Neuronal stem cell (in vitro differentiated cells): ENCODE results near the gene ARHGEF16.

ENCODE experiments used
- DNase-seq: peaks from one replicate; pipeline ENCODE4 v3.0.0-alpha.2; 2013; ENCODE audit warnings: low spot score
- H2AFZ ChIP-seq: one replicate; pipeline ENCODE4 v1.6.1; 2013; ENCODE audit warnings: mild to moderate bottlenecking, low read length, inconsistent platforms
- H2AK5ac ChIP-seq: 2 replicates; pipeline ENCODE4 v1.6.1; 2013; ENCODE audit warnings: low read depth, mild to moderate bottlenecking, inconsistent platforms, low read length, moderate library complexity, mixed read lengths
- H2BK120ac ChIP-seq: 2 replicates; pipeline ENCODE4 v1.6.1; 2013; ENCODE audit warnings: low read depth, mild to moderate bottlenecking, inconsistent platforms, low read length, moderate library complexity, mixed read lengths
- H2BK12ac ChIP-seq: one replicate; pipeline ENCODE4 v1.6.1; 2013; ENCODE audit warnings: low read length, inconsistent platforms
- H2BK15ac ChIP-seq: 2 replicates; pipeline ENCODE4 v1.6.1; 2013; ENCODE audit warnings: mild to moderate bottlenecking, low read length, inconsistent platforms, mixed read lengths
- H2BK5ac ChIP-seq: one replicate; pipeline ENCODE4 v1.6.1; 2013; ENCODE audit warnings: inconsistent platforms, mild to moderate bottlenecking, low read length, moderate library complexity
- H3K14ac ChIP-seq: one replicate; pipeline ENCODE4 v1.6.1; 2013; ENCODE audit warnings: low read length, inconsistent platforms
- H3K18ac ChIP-seq: 2 replicates; pipeline ENCODE4 v1.6.1; 2013; ENCODE audit warnings: low read length, inconsistent platforms
- H3K23ac ChIP-seq: 2 replicates; pipeline ENCODE4 v1.6.1; 2013; ENCODE audit warnings: low read depth, mild to moderate bottlenecking, mixed read lengths, low read length, inconsistent platforms; ENCODE audit not compliant: poor library complexity
- H3K27ac ChIP-seq: replicated peaks from 3 replicates; pipeline ENCODE4 v1.5.1; 2013; ENCODE audit warnings: low read length, inconsistent platforms
- H3K27me3 ChIP-seq, 3 experiments: 2 replicates each; pipeline ENCODE4 v1.6.1; 2013; ENCODE audit warnings: low read length in 3 of 3, mild to moderate bottlenecking in 2 of 3, inconsistent platforms in 1 of 3, low read depth in 1 of 3, mixed read lengths in 1 of 3, moderate library complexity in 1 of 3; ENCODE audit not compliant: control insufficient read depth in 3 of 3, insufficient read depth in 3 of 3
- H3K36me3 ChIP-seq, 2 donors: replicated peaks in 1 of 2; 2 replicates each; pipeline ENCODE4 v1.6.1; 2013; ENCODE audit warnings: low read length in 2 of 2; ENCODE audit not compliant: control insufficient read depth in 2 of 2, insufficient read depth in 2 of 2
- H3K4ac ChIP-seq: 2 replicates; pipeline ENCODE4 v1.6.1; 2013; ENCODE audit warnings: inconsistent platforms, mild to moderate bottlenecking, low read length, moderate library complexity
- H3K4me1 ChIP-seq, 2 donors: 1 replicate in 1 of 2; 2 replicates in 1 of 2; pipeline ENCODE4 v1.6.1; 2013; ENCODE audit warnings: low read length in 2 of 2, low read depth in 1 of 2; ENCODE audit not compliant: control insufficient read depth in 2 of 2, insufficient read depth in 1 of 2
- H3K4me2 ChIP-seq: one replicate; pipeline ENCODE4 v1.6.1; 2013; ENCODE audit warnings: mild to moderate bottlenecking, low read length, inconsistent platforms; ENCODE audit not compliant: insufficient read depth, poor library complexity, severe bottlenecking
- H3K4me3 ChIP-seq, 2 donors: 2 replicates each; pipeline ENCODE4 v1.5.1; 2013; ENCODE audit warnings: low read length in 2 of 2, mild to moderate bottlenecking in 2 of 2, inconsistent platforms in 1 of 2, moderate library complexity in 1 of 2
- H3K79me1 ChIP-seq: one replicate; pipeline ENCODE4 v1.6.1; 2013; ENCODE audit warnings: low read depth, mild to moderate bottlenecking, inconsistent platforms, low read length, moderate library complexity
- H3K9ac ChIP-seq: one replicate; pipeline ENCODE4 v1.6.1; 2013; ENCODE audit warnings: mild to moderate bottlenecking, low read depth, low read length, inconsistent platforms; ENCODE audit not compliant: poor library complexity
- H3K9me3 ChIP-seq, 2 donors: replicated peaks in 1 of 2; 2 replicates each; pipeline versions ENCODE3 to v1.6.1; 2013; ENCODE audit warnings: low read length in 2 of 2, mild to moderate bottlenecking in 2 of 2, inconsistent platforms in 1 of 2, low read depth in 1 of 2, mixed read lengths in 1 of 2, moderate library complexity in 1 of 2; ENCODE audit not compliant: control insufficient read depth in 2 of 2, insufficient read depth in 1 of 2
- H4K8ac ChIP-seq: one replicate; pipeline ENCODE4 v1.6.1; 2013; ENCODE audit warnings: low read depth, mild to moderate bottlenecking, inconsistent platforms, low read length, moderate library complexity
- H4K91ac ChIP-seq: one replicate; pipeline ENCODE4 v1.6.1; 2013; ENCODE audit warnings: low read length, low read depth, mild to moderate bottlenecking, inconsistent platforms; ENCODE audit not compliant: poor library complexity
- WGBS, 2 donors: extraction: QIAGEN DNeasy Blood & Tissue Kit; methylation state at CpG; one replicate each; pipeline ENCODE4 v1.1.7; 2013; ENCODE audit warnings: missing lambda C conversion rate in 2 of 2, mixed read lengths in 1 of 2; ENCODE audit not compliant: insufficient read length in 2 of 2, insufficient replicate concordance in 1 of 2; ENCODE audit errors: extremely low coverage in 2 of 2; 5-methylcytosine and 5-hydroxymethylcytosine counted together

The ARHGEF16 gene

DNA sequence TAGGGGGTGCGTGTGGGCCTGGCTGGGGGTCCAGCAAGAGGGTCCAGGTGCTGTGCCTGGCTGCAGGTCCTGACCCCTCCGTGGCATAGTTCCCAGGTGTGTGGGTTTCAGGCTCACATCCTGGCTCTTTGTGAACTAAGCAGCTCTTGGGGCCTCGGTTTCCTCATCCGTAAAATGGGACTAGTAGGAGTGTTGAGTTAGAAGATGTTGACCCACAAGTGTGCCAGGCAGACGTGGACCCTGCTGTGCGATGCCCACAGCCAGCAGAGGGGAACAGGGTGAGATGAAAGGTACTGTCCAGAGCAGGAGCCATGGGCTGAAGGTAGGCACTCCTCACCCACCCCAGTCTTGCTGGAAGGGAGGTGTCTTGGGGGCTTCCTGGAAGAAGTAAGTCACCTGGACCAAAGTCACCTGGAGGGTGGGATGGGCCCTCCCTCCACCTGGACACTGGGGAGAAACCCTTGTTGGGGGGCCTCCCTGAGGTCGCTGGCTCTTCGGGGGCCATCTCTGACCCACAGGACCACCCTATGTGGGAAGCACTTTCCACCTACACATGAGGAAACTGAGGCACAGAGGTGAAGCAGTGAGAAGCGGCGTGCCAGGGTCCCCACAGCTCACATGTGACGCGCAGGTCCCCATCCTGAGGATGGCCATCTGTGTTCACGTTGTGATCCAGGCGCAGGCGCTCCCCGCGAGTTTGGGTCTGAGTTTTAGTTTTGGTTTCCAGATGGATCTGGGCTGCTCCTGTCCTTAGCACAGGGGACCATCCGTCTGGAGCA lies 1.4 kb downstream of the ARHGEF16 start:
- H3K27ac ChIP-seq = no peak overlapping the region
- no peak for DNase-seq
- peak overlapping the region; percentile 56 for H3K14ac ChIP-seq
- peaks cover 0 to 11% (median 5%) of the 10 kb centered on the region in 3 experiments for H3K27me3 ChIP-seq
- no peak overlapping the region for H3K9ac ChIP-seq
- no peaks in the 10 kb centered on the region for H3K9me3 ChIP-seq
- peak overlapping the region; percentile 85 for H3K23ac ChIP-seq
- no peak overlapping the region for H4K91ac ChIP-seq
- H3K4me3 ChIP-seq = peak overlapping the region; percentile 46 to 53
- H2BK120ac ChIP-seq = no peak overlapping the region
- peak overlapping the region; percentile 24 for H2AK5ac ChIP-seq
- peaks cover 20 to 29% of the 10 kb centered on the region in 2 donors for H3K4me1 ChIP-seq
- H2BK5ac ChIP-seq = peak overlapping the region; percentile 75
- no CpG with 5 or more reads among the region's 18 CpGs for WGBS, 2 donors
- no peak overlapping the region for H3K4ac ChIP-seq
- no peak overlapping the region for H3K4me2 ChIP-seq
- H2BK15ac ChIP-seq = peak overlapping the region; percentile 89
- H2AFZ ChIP-seq = no peak overlapping the region
- peaks cover 3% of the 10 kb centered on the region for H3K79me1 ChIP-seq
- peak overlapping the region; percentile 97 for H2BK12ac ChIP-seq
- H4K8ac ChIP-seq = no peak overlapping the region
- no peaks in the 10 kb centered on the region for H3K36me3 ChIP-seq
- peak overlapping the region; percentile 57 for H3K18ac ChIP-seq

DNA sequence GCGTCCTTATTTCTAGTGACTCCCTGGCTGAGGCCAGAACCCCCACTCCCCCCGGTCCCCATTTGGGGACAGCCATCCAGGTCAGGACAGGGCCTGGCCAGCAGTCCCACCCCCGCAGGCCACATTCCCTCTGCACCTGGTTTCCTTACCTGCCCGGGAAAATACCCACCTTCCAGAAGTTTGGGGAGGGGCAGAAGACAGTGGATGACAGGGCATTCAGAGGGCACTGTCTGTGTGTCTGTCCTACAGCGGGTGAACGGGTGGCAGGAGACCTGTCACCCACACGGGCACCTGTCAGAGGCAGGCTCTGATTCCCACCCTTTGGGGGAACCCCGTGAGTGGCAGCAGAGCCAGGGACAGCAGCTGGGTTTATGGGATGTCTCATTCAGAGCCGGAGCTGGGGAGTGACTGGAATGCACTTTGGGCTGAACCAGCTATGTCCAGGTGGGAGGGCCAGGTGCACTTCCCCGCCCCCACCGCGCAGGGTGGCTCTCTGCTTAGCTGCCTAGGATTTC lies 2.0 kb downstream of the ARHGEF16 start:
- Histone ChIP-seq H3K36me3 (no peaks in the 10 kb centered on the region), H3K9me3 (no peaks in the 10 kb centered on the region), H3K23ac (peak overlapping the region; percentile 65), H2AK5ac (peak overlapping the region; percentile 24), H3K79me1 (peaks cover 3% of the 10 kb centered on the region), H2BK5ac (no peak overlapping the region), H2BK12ac (no peak overlapping the region), H2AFZ (no peak overlapping the region), H2BK120ac (no peak overlapping the region), H3K27ac (no peak overlapping the region), H4K8ac (no peak overlapping the region), H3K4ac (no peak overlapping the region), H3K18ac (no peak overlapping the region), H2BK15ac (peak overlapping the region; percentile 89), H3K4me1 (peaks cover 20 to 32% of the 10 kb centered on the region in 2 donors), H3K4me3 (no peak overlapping the region), H3K14ac (peak overlapping the region; percentile 56), H3K9ac (no peak overlapping the region), H3K4me2 (no peak overlapping the region), H4K91ac (no peak overlapping the region), H3K27me3 (peaks cover 0 to 11% (median 5%) of the 10 kb centered on the region in 3 experiments)
- DNase-seq = no peak
- no CpG with 5 or more reads among the region's 12 CpGs for WGBS, 2 donors

DNA sequence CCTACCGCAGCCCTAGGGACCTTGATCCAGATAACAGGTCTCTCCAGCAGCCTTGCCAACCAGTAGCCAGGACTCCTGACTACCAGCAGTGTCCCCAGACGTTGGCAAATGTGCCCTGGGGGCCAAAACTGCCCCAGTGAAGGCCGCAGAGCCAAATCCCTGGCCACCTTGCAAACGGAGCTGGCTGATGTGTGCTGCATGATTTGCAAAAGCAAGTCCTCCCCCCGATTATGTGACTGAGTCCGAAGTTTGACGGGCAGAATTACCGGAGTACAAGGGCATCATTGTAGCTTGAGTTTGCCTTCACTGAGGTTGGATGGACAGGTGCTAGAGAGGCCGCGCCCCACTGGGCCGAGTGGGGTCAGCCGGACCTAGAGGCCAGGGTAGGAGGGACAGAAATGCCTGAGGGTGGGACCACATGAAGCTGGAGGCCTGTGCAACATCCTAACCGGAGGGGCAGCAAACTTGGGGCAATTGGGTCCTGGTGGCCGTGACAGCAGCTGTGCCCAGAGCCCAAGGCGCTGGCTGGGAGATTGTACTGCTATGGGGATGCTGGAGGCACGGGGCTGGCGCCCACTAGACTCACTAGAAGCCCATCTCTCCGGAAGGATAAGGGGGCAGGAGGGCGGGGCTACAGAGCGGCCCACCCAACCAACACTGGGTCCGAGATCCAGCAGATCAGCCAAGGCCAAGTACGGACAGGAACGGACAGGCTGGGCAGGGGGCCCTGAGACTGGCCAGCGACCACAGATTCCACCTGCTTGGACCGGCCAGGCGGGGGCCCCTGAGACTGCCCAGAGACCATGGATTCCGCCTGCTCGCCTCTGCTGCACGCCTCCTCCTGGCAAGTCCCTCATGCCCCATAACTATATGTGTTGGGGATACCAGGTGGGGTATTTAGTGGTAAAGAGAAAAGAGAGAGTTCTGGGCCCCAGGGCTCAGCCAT lies 2.8 kb downstream of the ARHGEF16 start:
- no CpG with 5 or more reads among the region's 29 CpGs for WGBS, 2 donors
- Histone ChIP-seq H3K36me3 (no peaks in the 10 kb centered on the region), H3K4me1 (peaks cover 20 to 32% of the 10 kb centered on the region in 2 donors), H3K18ac (peak overlapping the region; percentile 81), H3K9me3 (no peaks in the 10 kb centered on the region), H3K27me3 (peaks cover 0 to 8% (median 5%) of the 10 kb centered on the region in 3 experiments), H2BK15ac (peak overlapping the region; percentile 75), H3K27ac (no peak overlapping the region), H3K4ac (no peak overlapping the region), H3K9ac (no peak overlapping the region), H3K4me2 (no peak overlapping the region), H2BK12ac (no peak overlapping the region), H2BK120ac (no peak overlapping the region), H2AFZ (no peak overlapping the region), H4K8ac (no peak overlapping the region), H2BK5ac (no peak overlapping the region), H3K79me1 (peaks cover 3% of the 10 kb centered on the region), H3K14ac (no peak overlapping the region), H3K23ac (peak overlapping the region; percentile 80), H4K91ac (peak overlapping the region; percentile 43), H2AK5ac (peak overlapping the region; percentile 36), H3K4me3 (no peak overlapping the region)
- DNase-seq = no peak
